HCT116 (cell line): Measurements from ENCODE around the gene SMIM35. TPM values are rescaled to one million over a fixed set of nuclear protein-coding genes. Genes with fewer than 3 reads are reported as not detected.

ENCODE experiments used
- ATAC-seq: fragments of 200-7000 bp; cut with Tn5 transposase; 2 replicates; pipeline ENCODE4 v1.9.1; 2020; ENCODE audit warnings: mild to moderate bottlenecking, moderate library complexity
- BruUV-seq: library from RNA; stranded (reverse); fragments of 400-500 nt; replicated peaks from 2 replicates; lab custom pipeline; 2021; lab: Mats Ljungman, UMichigan
- CTCF ChIA-PET: fragments of 300-600 bp; sonication (Branson Sonifier 250); formaldehyde crosslinking; loops from one replicate; lab custom pipeline; 2021; ENCODE audit warnings: antibody characterized with exemption; lab: Charles Lee
- POLR2A ChIA-PET: fragments of 300-600, 350-600 bp; sonication (Branson Sonifier 250); formaldehyde crosslinking; loops from one replicate; lab custom pipeline; 2021; ENCODE audit warnings: antibody characterized with exemption; lab: Charles Lee
- RAD21 ChIA-PET, 2 experiments: fragments of 300-600 bp; sonication (Branson Sonifier 250); formaldehyde crosslinking; loops; one replicate each; lab custom pipeline; 2023; ENCODE audit warnings: low total read pairs in 2 of 2; ENCODE audit not compliant: uncharacterized antibody in 2 of 2, unreplicated experiment in 2 of 2, low non-redundant PET in 1 of 2; lab: Charles Lee
- DNase-seq: peaks from one replicate; pipeline ENCODE4 v3.0.0-alpha.2; 2010; ENCODE audit warnings: low read depth, low spot score
- H2AFZ ChIP-seq: fragments of 200-600 bp; shearing (Covaris generic), sonication (generic); 2 replicates; pipeline ENCODE4 v1.6.1; 2017; ENCODE audit warnings: low read depth, mixed run types, mixed read lengths, antibody characterized with exemption, low read length; ENCODE audit not compliant: poor library complexity, severe bottlenecking
- H3K27ac ChIP-seq: 2 replicates; pipeline ENCODE4 v1.5.1; 2012; ENCODE audit warnings: low read depth, low read length
- H3K27me3 ChIP-seq: fragments of 200-600 bp; sonication (generic); 2 replicates; pipeline ENCODE4 v1.6.1; 2016; ENCODE audit warnings: mixed run types, low read length, mixed read lengths; ENCODE audit not compliant: insufficient read depth
- H3K36me3 ChIP-seq, 2 experiments: fragments of 200-500 bp in 1 of 2; fragments of 200-600 bp in 1 of 2; sonication (Bioruptor generic) in 1 of 2; sonication (generic) in 1 of 2; 2 replicates each; pipeline versions ENCODE4 v1.5.1 to v1.6.1; 2014 to 2016; ENCODE audit warnings: low read length in 2 of 2, inconsistent platforms in 1 of 2, mixed read lengths in 1 of 2, mixed run types in 1 of 2; ENCODE audit not compliant: insufficient read depth in 2 of 2, control insufficient read depth in 1 of 2
- H3K4me1 ChIP-seq, 2 experiments: fragments of 200-600 bp in 1 of 2; sonication (generic) in 1 of 2; 2 replicates each; pipeline versions ENCODE4 v1.5.1 to v1.6.1; 2012 to 2017; ENCODE audit warnings: low read length in 2 of 2, inconsistent platforms in 1 of 2, mild to moderate bottlenecking in 1 of 2, mixed read lengths in 1 of 2, mixed run types in 1 of 2, moderate library complexity in 1 of 2; ENCODE audit not compliant: insufficient read depth in 2 of 2, control insufficient read depth in 1 of 2
- H3K4me2 ChIP-seq: fragments of 200-600 bp; sonication (generic); 2 replicates; pipeline ENCODE4 v1.6.1; 2017; ENCODE audit warnings: mixed run types, low read length, mixed read lengths
- H3K4me3 ChIP-seq, 2 experiments: fragments of 200-600 bp in 1 of 2; sonication (generic) in 1 of 2; replicated peaks in 1 of 2; 2 replicates each; pipeline ENCODE4 v1.5.1; 2011 to 2016; ENCODE audit warnings: low read length in 2 of 2, control low read depth in 1 of 2, low read depth in 1 of 2, mild to moderate bottlenecking in 1 of 2, mixed read lengths in 1 of 2, mixed run types in 1 of 2
- H3K79me2 ChIP-seq: fragments of 200-600 bp; sonication (generic); 2 replicates; pipeline ENCODE4 v1.6.1; 2017; ENCODE audit warnings: mild to moderate bottlenecking, mixed run types, low read length, moderate library complexity, mixed read lengths; ENCODE audit not compliant: insufficient read depth
- H3K9ac ChIP-seq: fragments of 200-600 bp; sonication (generic); 2 replicates; pipeline ENCODE4 v1.6.1; 2016; ENCODE audit warnings: low read length, mixed read lengths
- H3K9me2 ChIP-seq: fragments of 200-600 bp; sonication (generic), shearing (Covaris generic); 2 replicates; pipeline ENCODE4 v1.6.1; 2017; ENCODE audit warnings: mixed run types, mild to moderate bottlenecking, moderate library complexity; ENCODE audit not compliant: insufficient read depth
- H3K9me3 ChIP-seq, 2 experiments: fragments of 200-500 bp in 1 of 2; fragments of 200-600 bp in 1 of 2; sonication (Bioruptor generic) in 1 of 2; sonication (generic) in 1 of 2; 2 replicates each; pipeline ENCODE4 v1.6.1; 2014 to 2017; ENCODE audit warnings: low read length in 2 of 2, mixed read lengths in 2 of 2, inconsistent platforms in 1 of 2, low read depth in 1 of 2, mild to moderate bottlenecking in 1 of 2, mixed run types in 1 of 2, moderate library complexity in 1 of 2; ENCODE audit not compliant: control insufficient read depth in 1 of 2, insufficient read depth in 1 of 2
- H4K20me1 ChIP-seq: fragments of 200-600 bp; sonication (generic), shearing (Covaris generic); 2 replicates; pipeline ENCODE4 v1.6.1; 2017; ENCODE audit warnings: mixed run types, mild to moderate bottlenecking, moderate library complexity; ENCODE audit not compliant: insufficient read depth
- CBX3 ChIP-seq: IDR thresholded peaks from 2 replicates; pipeline ENCODE4 v1.6.1; 2012; ENCODE audit warnings: low read depth
- CEBPB ChIP-seq: IDR thresholded peaks from 2 replicates; pipeline ENCODE4 v1.6.1; 2012; ENCODE audit warnings: low read depth
- EGR1 ChIP-seq: IDR thresholded peaks from 2 replicates; pipeline ENCODE4 v1.6.1; 2012; ENCODE audit warnings: low read depth
- ELF1 ChIP-seq: IDR thresholded peaks from 2 replicates; pipeline ENCODE4 v1.6.1; 2012; ENCODE audit warnings: low read depth, borderline replicate concordance
- EZH2 ChIP-seq: fragments of 200-600 bp; sonication (generic); IDR thresholded peaks from 2 replicates; pipeline ENCODE4 v1.6.1; 2017; ENCODE audit warnings: antibody characterized with exemption, mixed run types
- EZH2phosphoT487 ChIP-seq: fragments of 200-600 bp; IDR thresholded peaks from 2 replicates; pipeline ENCODE4 v1.6.1; 2018; ENCODE audit warnings: antibody characterized with exemption, borderline replicate concordance
- FOSL1 ChIP-seq: IDR thresholded peaks from 2 replicates; pipeline ENCODE4 v1.6.1; 2012; ENCODE audit warnings: low read depth
- JUND ChIP-seq: IDR thresholded peaks from 2 replicates; pipeline ENCODE4 v1.6.1; 2012
- POLR2AphosphoS5 ChIP-seq: IDR thresholded peaks from 2 replicates; pipeline ENCODE4 v1.6.1; 2011; ENCODE audit warnings: mild to moderate bottlenecking, low read depth, low read length, moderate library complexity
- SIN3A ChIP-seq: IDR thresholded peaks from 2 replicates; pipeline ENCODE4 v1.6.1; 2012; ENCODE audit warnings: low read depth
- TCF7L2 ChIP-seq: IDR thresholded peaks from 2 replicates; pipeline ENCODE4 v1.7.0; 2011; ENCODE audit warnings: borderline replicate concordance, inconsistent platforms; ENCODE audit not compliant: insufficient read depth, insufficient read length; ENCODE audit errors: extremely low read depth
- intact Hi-C: fragments of 100-400 bp; cut with micrococcal nuclease; formaldehyde crosslinking; loops from 2 replicates; pipeline ENCODE4 v1.10.0; 2022
- total RNA-seq: library from RNA; stranded (reverse); gene quantifications from one replicate; pipeline ENCODE4 v1.2.1, GENCODE V29; 2021; ENCODE audit not compliant: unreplicated experiment
- TF ChIP-seq, protein P1 (sequence below), 3 experiments: fragments of 200-600 bp in 1 of 3; sonication (generic) in 1 of 3; IDR thresholded peaks in 2 of 3; conservative IDR thresholded peaks in 1 of 3; 2 replicates each; pipeline ENCODE4 v1.5.1; 2012 to 2017; ENCODE audit warnings: low read depth in 2 of 3, low read length in 2 of 3, antibody characterized with exemption in 1 of 3, borderline replicate concordance in 1 of 3, control low read depth in 1 of 3, mild to moderate bottlenecking in 1 of 3, mixed read lengths in 1 of 3, mixed run types in 1 of 3, moderate library complexity in 1 of 3; ENCODE audit not compliant: insufficient read depth in 1 of 3
- TF ChIP-seq, protein P2 (sequence below): IDR thresholded peaks from 2 replicates; pipeline ENCODE4 v1.6.1; 2012

Gene SMIM35
- total RNA-seq, 1 experiment from 2014 or later: not detected

DNA sequence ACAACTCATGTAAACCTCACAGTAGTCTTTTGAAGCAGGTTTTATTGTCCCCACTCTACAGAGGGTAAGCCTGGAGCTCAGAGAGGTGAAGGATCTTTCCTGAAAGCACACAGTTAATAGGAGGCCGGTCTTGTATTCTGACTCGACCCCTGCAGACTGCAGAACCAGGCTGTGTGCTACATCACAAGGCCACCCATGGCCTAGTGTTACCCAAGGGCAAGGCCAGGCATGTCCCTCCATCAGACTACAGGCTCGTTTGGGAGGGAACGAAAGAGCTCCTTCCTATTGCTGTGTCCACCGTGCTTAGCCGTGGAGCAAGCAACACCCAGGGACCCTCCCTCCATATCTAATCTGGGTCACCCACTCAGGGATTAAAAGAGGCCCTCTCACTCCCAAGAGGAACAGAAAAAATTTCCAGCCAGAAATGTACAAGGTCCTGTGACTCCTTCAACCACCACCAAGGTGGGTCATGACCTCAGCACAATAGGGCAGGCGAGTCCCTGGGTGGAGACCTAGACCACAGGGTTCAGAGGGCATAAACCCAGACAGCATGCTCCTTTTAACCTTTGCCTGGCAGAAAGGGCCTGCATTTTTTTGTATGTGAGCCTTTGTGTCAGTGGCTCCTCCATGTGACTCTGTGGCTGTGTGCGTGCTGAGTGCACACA, 6.3 kb upstream of the SMIM35 start:
- Histone ChIP-seq H3K4me1 (no peaks in the 10 kb centered on the region; a peak in 1 of 4 replicates), H2AFZ (no peak overlapping the region), H3K27me3 (no peaks in the 10 kb centered on the region), H3K27ac (no peak overlapping the region), H3K9me2 (no peaks in the 10 kb centered on the region), H3K9ac (no peak overlapping the region), H3K4me3 (no peak overlapping the region), H4K20me1 (no peaks in the 10 kb centered on the region)
- DNase-seq: no peak
- ChIA-PET CTCF (no interaction called here), RAD21 (no interaction called here), POLR2A (no interaction called here)
- ATAC-seq: no peak
- TF ChIP-seq CEBPB (no peak), POLR2AphosphoS5 (no peak), EZH2phosphoT487 (no peak), CBX3 (no peak), ELF1 (no peak), SIN3A (no peak), EGR1 (no peak), EZH2 (no peak), JUND (no peak), TCF7L2 (no peak), FOSL1 (no peak)
- TF ChIP-seq, protein P1, sequence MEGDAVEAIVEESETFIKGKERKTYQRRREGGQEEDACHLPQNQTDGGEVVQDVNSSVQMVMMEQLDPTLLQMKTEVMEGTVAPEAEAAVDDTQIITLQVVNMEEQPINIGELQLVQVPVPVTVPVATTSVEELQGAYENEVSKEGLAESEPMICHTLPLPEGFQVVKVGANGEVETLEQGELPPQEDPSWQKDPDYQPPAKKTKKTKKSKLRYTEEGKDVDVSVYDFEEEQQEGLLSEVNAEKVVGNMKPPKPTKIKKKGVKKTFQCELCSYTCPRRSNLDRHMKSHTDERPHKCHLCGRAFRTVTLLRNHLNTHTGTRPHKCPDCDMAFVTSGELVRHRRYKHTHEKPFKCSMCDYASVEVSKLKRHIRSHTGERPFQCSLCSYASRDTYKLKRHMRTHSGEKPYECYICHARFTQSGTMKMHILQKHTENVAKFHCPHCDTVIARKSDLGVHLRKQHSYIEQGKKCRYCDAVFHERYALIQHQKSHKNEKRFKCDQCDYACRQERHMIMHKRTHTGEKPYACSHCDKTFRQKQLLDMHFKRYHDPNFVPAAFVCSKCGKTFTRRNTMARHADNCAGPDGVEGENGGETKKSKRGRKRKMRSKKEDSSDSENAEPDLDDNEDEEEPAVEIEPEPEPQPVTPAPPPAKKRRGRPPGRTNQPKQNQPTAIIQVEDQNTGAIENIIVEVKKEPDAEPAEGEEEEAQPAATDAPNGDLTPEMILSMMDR (IDR thresholded peaks at IDR 0.05 in 2 of 3, conservative IDR thresholded peaks at IDR 0.05 in 1 of 3; ENCODE audit: borderline replicate concordance in 1 of 3, insufficient read depth in 1 of 3, low read depth in 2 of 3, low read length in 2 of 3): no peak
- TF ChIP-seq, protein P2, sequence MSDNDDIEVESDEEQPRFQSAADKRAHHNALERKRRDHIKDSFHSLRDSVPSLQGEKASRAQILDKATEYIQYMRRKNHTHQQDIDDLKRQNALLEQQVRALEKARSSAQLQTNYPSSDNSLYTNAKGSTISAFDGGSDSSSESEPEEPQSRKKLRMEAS: no peak
- TF ChIP-seq, all 23 proteins: peak for 0
- no peaks in the 10 kb centered on the region for H3K36me3 ChIP-seq
- H3K4me2 ChIP-seq: no peak overlapping the region
- intact Hi-C loops: no loop called here
- H3K9me3 ChIP-seq: no peaks in the 10 kb centered on the region; a peak in 1 of 4 replicates
- H3K79me2 ChIP-seq: no peaks in the 10 kb centered on the region
- BruUV-seq: no TSS peak
